Measurements from ENCODE around the gene EXOSC1.
"Not testable (repeated sequence)": the region's sequence is repeated elsewhere in the genome, so short reads cannot be mapped to it uniquely, and the experiment has no call there.

The EXOSC1 gene

GRCh38 chr10:97456034-97456685 is 10.4 kb upstream of the EXOSC1 start:
- DNase-seq: no peak

- no peak for DNase-seq
Observed at GRCh38 chr10:97454330-97455036, 8.7 kb upstream of the EXOSC1 start.

- no peak for DNase-seq
Observed at GRCh38 chr10:97452352-97452751, 6.5 kb upstream of the EXOSC1 start.

- DNase-seq: no peak
Observed at GRCh38 chr10:97451605-97452004, 5.8 kb upstream of the EXOSC1 start.

GRCh38 chr10:97450828-97451227 is 5.0 kb upstream of the EXOSC1 start:
- no peak for DNase-seq

GRCh38 chr10:97445357-97445721 is 467 bp downstream of the EXOSC1 start:
- no peak for DNase-seq

- DNase-seq: no peak
Observed at GRCh38 chr10:97444212-97444611, 1.6 kb downstream of the EXOSC1 start.

GRCh38 chr10:97442277-97442676 is 3.5 kb downstream of the EXOSC1 start:
- no peak for DNase-seq

- no peak for DNase-seq
Observed at GRCh38 chr10:97435211-97435610, 10.6 kb downstream of the EXOSC1 start.

- DNase-seq: no peak
Observed at GRCh38 chr10:97434557-97434956, 11.2 kb downstream of the EXOSC1 start.

- no peak for DNase-seq
Observed at GRCh38 chr10:97434055-97434454, 11.8 kb downstream of the EXOSC1 start.

- no peak for DNase-seq
Observed at GRCh38 chr10:97428572-97428981, 17.2 kb downstream of the EXOSC1 start.

- DNase-seq: no peak
Observed at GRCh38 chr10:97427571-97428179, 18.1 kb downstream of the EXOSC1 start.

- no peak for DNase-seq
Observed at GRCh38 chr10:97426776-97427570, 18.8 kb downstream of the EXOSC1 start.

GRCh38 chr10:97425964-97426775 is 19.6 kb downstream of the EXOSC1 start, which contains the start of gene PGAM1:
Gene PGAM1, plus strand, starts transcription at chr10:97426191. Its CDS starts 117 bp downstream, at chr10:97426308.
- DNase-seq: peak; percentile 88

- DNase-seq: not testable (repeated sequence)
Observed at GRCh38 chr10:97423757-97424098, 22.1 kb downstream of the EXOSC1 start.

GRCh38 chr10:97416565-97416964 is 29.2 kb downstream of the EXOSC1 start:
- DNase-seq: no peak

GRCh38 chr10:97412891-97413304 is 32.9 kb downstream of the EXOSC1 start:
- peak; percentile 40 for DNase-seq

GRCh38 chr10:97411406-97411805 is 34.4 kb downstream of the EXOSC1 start:
- DNase-seq: no peak

- no peak for DNase-seq
Observed at GRCh38 chr10:97408496-97408992, 37.3 kb downstream of the EXOSC1 start.

- DNase-seq: no peak
Observed at GRCh38 chr10:97407952-97408248, 37.9 kb downstream of the EXOSC1 start.

- DNase-seq: peak; percentile 86
Observed at GRCh38 chr10:97407211-97407951, 38.4 kb downstream of the EXOSC1 start.
